NT2/D1 (cell line): ENCODE measurements around the gene CAD.
A peak's percentile ranks its signal among the peaks of the same experiment; 100 is the strongest.

Experiments
- DNase-seq: peaks from one replicate; pipeline ENCODE4 v3.0.0-alpha.2; 2011; ENCODE audit warnings: low read depth, low spot score
- H3K27me3 ChIP-seq: 2 replicates; pipeline ENCODE4 v1.6.0; 2011; ENCODE audit warnings: mild to moderate bottlenecking; ENCODE audit not compliant: insufficient read length, insufficient read depth
- H3K36me3 ChIP-seq: 2 replicates; pipeline ENCODE4 v1.6.1; 2011; ENCODE audit warnings: mild to moderate bottlenecking, low read length, mixed read lengths; ENCODE audit not compliant: insufficient read depth, insufficient read length
- H3K4me1 ChIP-seq: 2 replicates; pipeline ENCODE4 v1.5.1; 2011; ENCODE audit not compliant: insufficient read depth, insufficient read length
- H3K4me3 ChIP-seq: 2 replicates; pipeline ENCODE4 v1.5.1; 2011; ENCODE audit warnings: low read depth; ENCODE audit not compliant: insufficient read length
- H3K9ac ChIP-seq: 2 replicates; pipeline ENCODE4 v1.6.0; 2011; ENCODE audit warnings: low read depth; ENCODE audit not compliant: insufficient read length
- H3K9me3 ChIP-seq: 2 replicates; pipeline ENCODE4 v1.5.1; 2011; ENCODE audit warnings: mild to moderate bottlenecking, low read length; ENCODE audit not compliant: insufficient read depth
- SUZ12 ChIP-seq: IDR thresholded peaks from 2 replicates; pipeline ENCODE4 v1.6.1; 2011; ENCODE audit not compliant: insufficient read length, insufficient read depth; ENCODE audit errors: extremely low read depth
- YY1 ChIP-seq: IDR thresholded peaks from 2 replicates; pipeline ENCODE4 v1.6.1; 2011; ENCODE audit not compliant: insufficient read length, insufficient read depth
- ZNF274 ChIP-seq: IDR thresholded peaks from 2 replicates; pipeline ENCODE4 v1.6.1; 2011; ENCODE audit warnings: mild to moderate bottlenecking, low read depth, low read length

Gene CAD

GRCh38 chr2:27199241-27199640 lies 17.9 kb upstream of the CAD start:
- TF ChIP-seq YY1 (no peak), ZNF274 (no peak), SUZ12 (no peak)
- H3K4me3 ChIP-seq = no peak overlapping the region
- no peak for DNase-seq
- no peaks in the 10 kb centered on the region for H3K4me1 ChIP-seq
- H3K9ac ChIP-seq = no peak overlapping the region
- H3K9me3 ChIP-seq = no peaks in the 10 kb centered on the region
- peaks cover 53% of the 10 kb centered on the region for H3K36me3 ChIP-seq
- H3K27me3 ChIP-seq = no peaks in the 10 kb centered on the region

GRCh38 chr2:27201675-27202074 lies 15.5 kb upstream of the CAD start:
- no peak overlapping the region for H3K4me3 ChIP-seq
- no peaks in the 10 kb centered on the region for H3K4me1 ChIP-seq
- no peaks in the 10 kb centered on the region for H3K9me3 ChIP-seq
- DNase-seq = no peak
- TF ChIP-seq SUZ12 (no peak), YY1 (no peak), ZNF274 (no peak)
- no peaks in the 10 kb centered on the region for H3K27me3 ChIP-seq
- H3K9ac ChIP-seq = no peak overlapping the region
- H3K36me3 ChIP-seq = peaks cover 77% of the 10 kb centered on the region

GRCh38 chr2:27202854-27203253 lies 14.3 kb upstream of the CAD start:
- H3K36me3 ChIP-seq = peaks cover 89% of the 10 kb centered on the region

GRCh38 chr2:27203741-27204140 lies 13.4 kb upstream of the CAD start:
- TF ChIP-seq ZNF274 = no peak
- TF ChIP-seq SUZ12 = no peak
- no peak for TF ChIP-seq YY1
- Histone ChIP-seq H3K36me3 (peaks cover 98% of the 10 kb centered on the region), H3K4me1 (no peaks in the 10 kb centered on the region), H3K27me3 (no peaks in the 10 kb centered on the region), H3K4me3 (no peak overlapping the region), H3K9ac (no peak overlapping the region), H3K9me3 (no peaks in the 10 kb centered on the region)
- no peak for DNase-seq

More at GRCh38 chr2:27202854-27203253, 14.3 kb upstream of the CAD start:
- H3K4me1 ChIP-seq = no peaks in the 10 kb centered on the region
- H3K27me3 ChIP-seq = no peaks in the 10 kb centered on the region
- H3K9ac ChIP-seq = no peak overlapping the region
- DNase-seq = no peak
- no peaks in the 10 kb centered on the region for H3K9me3 ChIP-seq
- TF ChIP-seq SUZ12 = no peak
- TF ChIP-seq ZNF274 = no peak
- TF ChIP-seq YY1 = no peak
- no peak overlapping the region for H3K4me3 ChIP-seq

GRCh38 chr2:27204566-27204965 lies 12.6 kb upstream of the CAD start:
- Histone ChIP-seq H3K36me3 (peaks cover 98% of the 10 kb centered on the region), H3K9ac (no peak overlapping the region), H3K27me3 (no peaks in the 10 kb centered on the region), H3K4me3 (no peak overlapping the region), H3K4me1 (no peaks in the 10 kb centered on the region), H3K9me3 (no peaks in the 10 kb centered on the region)
- DNase-seq = no peak
- TF ChIP-seq SUZ12 (no peak), ZNF274 (no peak), YY1 (no peak)

GRCh38 chr2:27205206-27205605 lies 12.0 kb upstream of the CAD start:
- Histone ChIP-seq H3K9me3 (no peaks in the 10 kb centered on the region), H3K4me3 (no peak overlapping the region), H3K27me3 (no peaks in the 10 kb centered on the region), H3K9ac (no peak overlapping the region), H3K36me3 (peaks cover 95% of the 10 kb centered on the region), H3K4me1 (no peaks in the 10 kb centered on the region)
- DNase-seq = no peak
- TF ChIP-seq ZNF274 (no peak), YY1 (no peak)

- H3K4me3 ChIP-seq = no peak overlapping the region
- no peaks in the 10 kb centered on the region for H3K27me3 ChIP-seq
- no peak for TF ChIP-seq SUZ12
- no peak for TF ChIP-seq YY1
- no peak for TF ChIP-seq ZNF274
- no peak overlapping the region for H3K9ac ChIP-seq
- no peak for DNase-seq
- H3K4me1 ChIP-seq = no peaks in the 10 kb centered on the region
- peaks cover 86% of the 10 kb centered on the region for H3K36me3 ChIP-seq
- H3K9me3 ChIP-seq = no peaks in the 10 kb centered on the region
Measured at GRCh38 chr2:27206346-27206745, 10.8 kb upstream of the CAD start.

GRCh38 chr2:27208486-27209050 lies 8.6 kb upstream of the CAD start:
- TF ChIP-seq YY1 = no peak
- no peak for TF ChIP-seq ZNF274
- no peak for TF ChIP-seq SUZ12
- no peak overlapping the region for H3K4me3 ChIP-seq
- peak; percentile 44 for DNase-seq
- H3K4me1 ChIP-seq = no peaks in the 10 kb centered on the region
- no peaks in the 10 kb centered on the region for H3K27me3 ChIP-seq
- H3K36me3 ChIP-seq = peaks cover 65% of the 10 kb centered on the region
- H3K9ac ChIP-seq = no peak overlapping the region
- no peaks in the 10 kb centered on the region for H3K9me3 ChIP-seq
